GM19099 (cell line): Measurements from ENCODE around the gene MRPL47.
A peak's percentile ranks its signal among the peaks of the same experiment; 100 is the strongest.

Source experiments
- POLR2A ChIP-seq: IDR thresholded peaks from 3 replicates; pipeline ENCODE4 v1.6.1; 2011; ENCODE audit warnings: low read depth; ENCODE audit not compliant: insufficient read length; ENCODE audit errors: extremely low read depth

MRPL47 gene

DNA sequence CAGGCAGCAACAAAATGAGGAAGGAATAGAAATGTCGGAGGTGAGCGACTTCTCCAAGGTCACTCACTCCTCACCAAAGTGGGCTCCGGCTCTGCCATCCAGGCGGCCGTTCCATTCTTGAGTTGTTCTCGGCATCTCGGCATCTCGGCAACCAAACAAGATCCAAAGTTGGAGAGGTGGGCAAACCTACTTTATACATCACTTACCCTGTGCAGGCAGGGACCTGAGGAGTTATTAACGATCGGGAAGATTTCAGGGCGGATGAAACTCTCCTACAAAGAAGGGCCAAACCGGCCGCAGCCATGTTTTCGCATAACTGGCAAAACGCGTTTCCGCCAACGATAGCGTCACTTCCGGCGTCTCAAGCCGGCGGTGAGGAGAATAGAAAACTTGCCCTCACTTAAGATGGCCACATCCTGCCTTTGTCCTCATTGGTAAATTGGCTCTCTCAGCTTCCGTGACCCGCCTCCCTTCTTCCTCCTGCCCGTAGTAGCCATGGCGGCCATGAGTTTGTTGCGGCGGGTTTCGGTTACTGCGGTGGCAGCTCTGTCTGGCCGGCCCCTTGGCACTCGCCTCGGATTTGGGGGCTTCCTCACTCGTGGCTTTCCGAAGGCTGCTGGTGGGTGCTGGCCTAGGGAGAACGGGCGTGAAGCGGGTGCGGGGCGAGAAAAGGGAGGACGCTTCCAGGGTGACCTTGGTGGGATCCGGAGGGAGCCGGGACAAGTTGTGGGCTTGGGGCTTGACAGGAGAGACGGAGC is at the start of gene MRPL47, which contains the start of gene NDUFB5:
Gene MRPL47 (minus strand): TSS at position 318 of the 758 bp plus-strand sequence. CDS start 14 bp downstream, at position 304.
Gene NDUFB5 (plus strand): TSS at position 474 of the 758 bp plus-strand sequence. CDS start 22 bp downstream, at position 496.
- TF ChIP-seq POLR2A = peak; percentile 88

DNA sequence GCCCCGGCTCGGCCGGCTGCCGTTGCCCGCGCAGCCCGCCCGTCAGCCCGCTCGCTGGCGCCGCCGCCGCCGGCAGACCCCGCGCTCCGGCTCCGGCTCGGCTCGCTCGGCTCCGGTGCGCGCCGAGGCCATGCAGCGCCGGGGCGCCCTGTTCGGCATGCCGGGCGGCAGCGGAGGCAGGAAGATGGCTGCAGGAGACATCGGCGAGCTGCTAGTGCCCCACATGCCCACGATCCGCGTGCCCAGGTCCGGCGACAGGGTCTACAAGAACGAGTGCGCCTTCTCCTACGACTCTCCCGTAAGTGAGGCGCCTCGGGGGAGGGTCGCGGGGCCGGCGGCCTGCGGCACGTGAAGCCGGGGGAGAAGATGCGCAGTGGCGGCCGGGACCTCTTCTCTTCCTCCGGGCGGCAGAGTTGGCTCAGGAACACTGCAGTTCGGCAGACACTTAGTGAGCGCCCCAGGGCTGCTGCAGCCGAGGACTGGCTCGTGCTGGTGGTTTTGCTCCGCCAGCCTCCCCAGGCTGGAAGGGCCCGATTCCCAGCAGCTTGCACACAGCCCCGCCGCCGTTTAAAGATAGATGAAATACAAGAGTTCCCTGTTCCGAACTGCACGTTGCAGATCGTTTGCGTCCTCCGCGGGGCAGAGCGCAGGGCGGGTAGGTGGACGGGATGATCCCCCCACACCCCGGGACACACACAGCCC is 48.8 kb upstream of the MRPL47 start:
- peak; percentile 56 for TF ChIP-seq POLR2A

DNA sequence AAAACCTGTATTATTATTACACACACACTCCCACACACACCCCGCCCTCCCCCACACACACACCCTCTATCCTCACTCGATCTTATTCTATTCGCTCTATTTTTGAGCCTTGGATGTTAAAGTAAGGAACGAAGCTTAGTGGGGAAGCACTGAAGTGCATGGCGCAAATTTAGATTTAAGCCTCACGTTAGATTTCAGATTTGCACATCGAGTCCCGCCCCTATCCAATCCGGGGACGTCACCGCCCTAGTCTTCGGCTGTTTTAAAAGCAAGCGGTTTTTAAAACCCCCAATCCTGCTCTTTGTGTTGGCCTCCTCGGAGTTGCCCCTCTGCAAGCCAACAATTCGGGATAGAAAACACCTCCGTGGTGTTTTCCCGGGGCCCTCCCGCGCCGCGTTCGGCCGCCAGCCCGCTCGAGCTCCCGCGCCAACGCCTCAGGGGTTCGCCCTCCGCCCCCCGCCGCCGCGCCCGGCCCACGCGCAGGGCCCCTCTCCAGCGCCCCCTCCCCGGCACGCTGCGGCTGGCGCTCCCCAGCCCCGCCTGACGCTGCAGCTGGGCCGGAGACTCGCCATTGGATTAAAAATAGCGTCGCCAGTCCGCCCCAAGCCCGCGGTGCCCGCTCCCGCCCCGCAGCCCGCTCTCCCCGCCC is 48.1 kb upstream of the MRPL47 start, which contains the start of gene USP13:
Gene USP13 (plus strand): TSS at position 594 of the 649 bp plus-strand sequence. CDS start 186 bp downstream, outside the sequence.
- peak; percentile 38 for TF ChIP-seq POLR2A

DNA sequence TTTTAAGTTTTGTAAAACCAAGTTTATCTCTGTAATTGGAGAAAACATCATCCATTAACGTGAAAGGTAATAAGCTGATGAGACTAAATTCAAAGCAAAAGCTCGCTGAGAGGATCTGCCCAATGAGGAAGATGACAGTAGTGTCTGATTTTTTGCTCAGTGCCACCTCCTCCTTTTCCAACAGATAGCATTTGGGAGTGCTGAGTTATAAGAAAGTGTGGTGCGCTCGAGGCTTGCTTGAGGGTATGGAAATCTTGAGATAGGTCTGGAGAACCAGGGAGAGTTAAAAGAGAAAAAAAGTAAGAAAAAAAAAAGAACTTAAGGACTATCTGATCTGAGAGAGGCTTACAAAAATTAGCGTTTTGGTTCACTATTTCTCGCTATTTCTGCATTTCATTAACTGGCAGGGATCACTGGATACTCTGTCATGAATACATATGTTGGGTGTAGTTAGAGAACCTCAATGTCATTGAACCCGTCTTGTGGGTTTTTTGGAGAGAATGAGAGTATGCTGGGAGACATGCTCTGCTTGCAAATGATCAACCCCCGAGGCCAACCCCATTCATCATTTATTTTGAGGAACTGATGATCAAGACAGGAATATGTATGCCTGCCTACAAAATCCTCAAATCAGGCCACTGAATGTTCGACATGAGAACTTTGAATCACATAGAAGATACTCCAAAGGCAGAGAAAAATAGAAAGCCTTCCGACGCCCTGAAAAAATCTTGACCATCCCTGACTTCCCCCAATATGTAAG is 47.4 kb upstream of the MRPL47 start:
- TF ChIP-seq POLR2A = no peak

GRCh38 chr3:179646177-179646576 is 41.7 kb upstream of the MRPL47 start:
- no peak for TF ChIP-seq POLR2A

DNA sequence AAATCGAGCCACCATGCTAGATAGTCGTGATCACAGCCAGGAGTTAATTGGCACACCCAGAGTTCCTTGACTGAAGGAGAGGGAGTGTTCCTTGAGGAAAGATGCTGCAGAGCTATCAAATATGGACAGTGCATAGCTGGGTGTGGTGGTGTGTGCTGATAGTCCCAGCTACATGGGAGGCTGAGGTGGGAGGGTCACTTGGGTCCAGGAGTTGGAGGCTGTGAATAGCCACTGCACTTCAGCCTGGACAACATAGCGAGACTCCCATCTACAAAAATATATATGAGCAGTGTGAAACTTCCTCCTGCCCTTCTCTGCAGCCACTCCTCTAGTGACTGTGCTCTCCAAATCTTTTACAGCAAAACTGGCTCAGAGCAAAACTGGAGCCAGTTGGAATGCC is 38.4 kb upstream of the MRPL47 start:
- TF ChIP-seq POLR2A = no peak

- no peak for TF ChIP-seq POLR2A
Observed at GRCh38 chr3:179640469-179640868, 36.0 kb upstream of the MRPL47 start.

GRCh38 chr3:179630753-179631451 is 26.5 kb upstream of the MRPL47 start:
- no peak for TF ChIP-seq POLR2A

- TF ChIP-seq POLR2A = no peak
Observed at GRCh38 chr3:179624451-179624850, 20.0 kb upstream of the MRPL47 start.

DNA sequence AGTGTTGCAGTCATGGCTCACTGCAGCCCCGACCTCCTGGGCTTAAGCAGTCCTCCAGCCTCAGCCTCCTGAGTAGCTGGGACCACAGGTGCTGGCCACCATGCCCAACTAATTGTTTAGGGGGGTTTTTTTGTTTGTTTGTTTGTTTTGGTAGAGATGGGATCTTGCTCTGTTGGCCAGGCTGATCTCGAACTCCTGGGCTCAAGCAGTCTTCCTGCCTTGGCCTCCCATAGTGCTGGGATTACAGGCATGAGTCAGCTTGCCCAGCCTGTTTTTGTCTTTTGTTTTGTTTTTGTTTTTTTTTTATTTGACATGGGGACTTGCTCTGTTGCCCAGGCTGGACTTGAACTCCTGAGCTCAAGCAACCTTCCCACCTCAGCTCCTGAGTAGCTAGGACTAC is 17.6 kb upstream of the MRPL47 start:
- TF ChIP-seq POLR2A = no peak

DNA sequence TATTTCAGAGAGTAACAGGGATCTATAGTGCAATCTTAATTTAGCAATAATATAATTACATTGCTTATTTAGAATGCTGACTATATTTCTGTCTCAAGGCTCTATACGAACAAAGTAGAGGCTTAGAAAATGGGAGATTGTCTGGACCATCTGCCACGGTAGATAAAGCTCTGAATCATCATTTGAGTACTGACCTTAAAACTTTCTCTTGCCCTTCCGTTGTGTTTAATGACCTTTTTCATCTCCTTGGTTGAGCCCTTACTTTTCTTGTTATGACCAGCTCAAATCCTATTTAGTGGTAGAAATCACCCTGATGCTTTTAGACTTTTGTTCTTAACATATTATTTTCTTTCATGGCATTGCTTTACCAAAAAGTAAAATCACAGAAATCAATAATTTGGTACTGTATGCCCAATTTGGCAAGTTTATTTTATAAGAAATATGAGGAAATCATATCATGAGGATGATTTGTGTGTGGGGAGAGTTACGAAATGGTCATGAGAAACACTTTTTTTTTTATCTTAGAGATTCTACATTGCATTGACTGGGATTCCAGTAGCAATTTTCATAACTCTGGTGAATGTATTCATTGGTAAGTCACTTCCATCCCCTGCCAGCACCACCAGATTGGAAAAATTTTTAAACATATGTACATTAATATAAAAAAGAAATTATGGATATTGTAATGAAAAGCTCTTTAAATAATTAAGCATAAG is 11.2 kb upstream of the MRPL47 start:
- no peak for TF ChIP-seq POLR2A

GRCh38 chr3:179613807-179614206 is 9.4 kb upstream of the MRPL47 start:
- no peak for TF ChIP-seq POLR2A

DNA sequence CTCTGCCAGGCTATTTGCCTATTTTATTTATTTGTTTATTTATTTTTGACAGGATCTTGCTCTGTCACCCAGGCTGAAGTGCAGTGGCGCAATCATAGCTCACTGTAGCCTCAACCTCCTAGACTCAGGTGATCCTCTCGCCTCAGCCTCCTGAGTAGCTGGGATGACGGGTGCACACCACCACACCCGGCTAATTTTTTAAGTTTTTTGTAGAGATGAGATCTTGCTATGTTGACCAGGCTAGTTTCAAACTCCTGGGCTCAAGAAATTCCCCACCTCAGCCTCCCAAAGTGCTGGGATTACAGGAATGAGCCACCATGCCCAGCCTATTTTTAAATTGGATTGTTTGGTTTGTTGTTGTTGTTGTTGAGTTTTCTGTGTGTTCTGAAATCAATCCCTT is 5.6 kb upstream of the MRPL47 start:
- no peak for TF ChIP-seq POLR2A
